K562 (cell line): ENCODE measurements around the gene TYRO3. TPM values are rescaled to one million over a fixed set of nuclear protein-coding genes. Genes with fewer than 3 reads are reported as not detected.

Experiments used
- ATF1 ChIP-seq, 2 experiments: fragments of 450-650 bp in 1 of 2; IDR thresholded peaks; 2 replicates each; pipeline ENCODE4 v1.6.1; 2016; ENCODE audit warnings: missing compliant biosample characterization in 1 of 2, missing genetic modification characterization in 1 of 2
- CBFB ChIP-seq: sonication (generic); formaldehyde crosslinking; IDR thresholded peaks from 2 replicates; pipeline ENCODE4 v1.4.0; 2020; ENCODE audit warnings: mild to moderate bottlenecking, missing genetic modification reagents
- CREM ChIP-seq: IDR thresholded peaks from 2 replicates; pipeline ENCODE4 v1.6.1; 2014; ENCODE audit warnings: antibody characterized with exemption, low read depth
- ESRRA ChIP-seq: fragments of 450-650 bp; IDR thresholded peaks from 2 replicates; pipeline ENCODE4 v1.6.1; 2014; ENCODE audit warnings: low read depth, mild to moderate bottlenecking, moderate library complexity, borderline replicate concordance
- ETV6 ChIP-seq, 3 experiments: fragments of 150-350 bp in 1 of 3; sonication (generic) in 1 of 3; formaldehyde crosslinking in 1 of 3; IDR thresholded peaks; 2 replicates each; pipeline versions ENCODE4 v1.6.1 to v1.8.0; 2014 to 2022; ENCODE audit warnings: borderline replicate concordance in 2 of 3, low read depth in 2 of 3, antibody characterized with exemption in 1 of 3, low read length in 1 of 3, mild to moderate bottlenecking in 1 of 3, missing genetic modification reagents in 1 of 3
- HDAC1 ChIP-seq, 2 experiments: fragments of 450-650 bp; IDR thresholded peaks; 2 replicates each; pipeline ENCODE4 v1.6.1; 2016 to 2017; ENCODE audit warnings: inconsistent platforms in 1 of 2, mild to moderate bottlenecking in 1 of 2, moderate library complexity in 1 of 2
- ID3 ChIP-seq, 2 experiments: fragments of 250-450 bp in 1 of 2; fragments of 450-650 bp in 1 of 2; sonication (Bioruptor Pico) in 1 of 2; IDR thresholded peaks; 2 replicates each; pipeline versions ENCODE4 v1.6.1 to v1.8.0; 2016 to 2021; ENCODE audit warnings: mild to moderate bottlenecking in 2 of 2, moderate library complexity in 2 of 2, missing compliant biosample characterization in 1 of 2, missing genetic modification characterization in 1 of 2
- JUND ChIP-seq, 2 experiments: IDR thresholded peaks; 2 replicates in 1 of 2; 3 replicates in 1 of 2; pipeline ENCODE4 v1.6.1; 2011; ENCODE audit warnings: borderline replicate concordance in 2 of 2, low read depth in 2 of 2, low read length in 2 of 2, improper control_type of control experiment in 1 of 2, missing biosample characterization in 1 of 2, missing genetic modification characterization in 1 of 2, missing genetic modification reagents in 1 of 2
- KDM4B ChIP-seq, 2 experiments: fragments of 450-650 bp in 1 of 2; sonication (generic) in 1 of 2; IDR thresholded peaks; 2 replicates each; pipeline ENCODE4 v1.6.1; 2016 to 2017; ENCODE audit warnings: borderline replicate concordance in 2 of 2, antibody characterized with exemption in 1 of 2, low read depth in 1 of 2, mild to moderate bottlenecking in 1 of 2
- MLLT1 ChIP-seq, 2 experiments: fragments of 450-650 bp; IDR thresholded peaks; 2 replicates each; pipeline ENCODE4 v1.6.1; 2016
- POLR2A ChIP-seq: fragments of 450-650 bp; conservative IDR thresholded peaks from 2 replicates; pipeline ENCODE4 v1.6.1; 2016
- SIN3A ChIP-seq, 2 experiments: fragments of 150-350 bp in 1 of 2; IDR thresholded peaks; 2 replicates each; pipeline ENCODE4 v1.6.1; 2011 to 2016; ENCODE audit warnings: borderline replicate concordance in 2 of 2, low read depth in 2 of 2, low read length in 2 of 2, mild to moderate bottlenecking in 2 of 2, moderate library complexity in 2 of 2; ENCODE audit not compliant: control insufficient read depth in 1 of 2
- ZBTB7A ChIP-seq: IDR thresholded peaks from 2 replicates; pipeline ENCODE4 v1.6.1; 2011; ENCODE audit warnings: low read depth, mild to moderate bottlenecking, low read length, moderate library complexity, borderline replicate concordance; ENCODE audit not compliant: control insufficient read depth
- ZNF324 ChIP-seq: fragments of 250-450 bp; sonication (Bioruptor Pico); IDR thresholded peaks from 2 replicates; pipeline ENCODE4 v1.4.0; 2020; ENCODE audit warnings: mild to moderate bottlenecking
- ZNF592 ChIP-seq: fragments of 450-650 bp; IDR thresholded peaks from 2 replicates; pipeline ENCODE4 v1.6.1; 2017; ENCODE audit warnings: antibody characterized with exemption, mild to moderate bottlenecking
- polyA plus RNA-seq, 8 experiments: library from polyadenylated mRNA; depleted of rRNA in 4 of 8; stranded (reverse) in 5 of 8; unstranded in 3 of 8; fragments of >200 nt; fragmentation: Nextera tagmentation in 2 of 8; fragmentation: Illumina TruSeq in 1 of 8; extraction: Ambion mirVana in 2 of 8; extraction: Trizol in 1 of 8; gene quantifications; 2 replicates each; pipeline versions ENCODE4 v1.2.1 to v1.2.3, GENCODE V29; 2011 to 2014; ENCODE audit warnings: inconsistent platforms in 1 of 8, missing spikeins in 1 of 8
- total RNA-seq, 7 experiments: library from RNA; depleted of rRNA in 6 of 7; stranded (reverse); fragments of >200 nt in 6 of 7; fragmentation: Illumina TruSeq in 2 of 7; extraction: Trizol in 2 of 7; gene quantifications; 2 replicates each; pipeline versions ENCODE4 v1.2.1 to v1.2.3, GENCODE V29; 2011 to 2021; ENCODE audit warnings: low replicate concordance in 1 of 7
- TF ChIP-seq, protein P1 (sequence below): fragments of 450-650 bp; IDR thresholded peaks from 2 replicates; pipeline ENCODE4 v1.6.1; 2016

TYRO3 gene
- total and polyA plus RNA-seq, 9 of the 15 experiments (the other 6 are each of a cell fraction or from before 2014, with no cell fraction given), result 2.6 to 39.6 (median 18.6) TPM

- TF ChIP-seq ESRRA, result peak; percentile 66; the same call in 1 of the 2 replicates
- TF ChIP-seq POLR2A, result peak; percentile 72
- TF ChIP-seq ETV6 (IDR thresholded peaks at IDR 0.05; ENCODE audit: borderline replicate concordance in 1 of 2, low read depth in 2 of 2, low read length in 1 of 2), result no peak
- TF ChIP-seq ETV6 (CRISPR knock-in tag; IDR thresholded peaks at IDR 0.05; ENCODE audit: borderline replicate concordance), result no peak
- TF ChIP-seq SIN3A (IDR thresholded peaks at IDR 0.05; ENCODE audit: borderline replicate concordance in 2 of 2, control insufficient read depth in 1 of 2, low read depth in 2 of 2, low read length in 2 of 2), result peak in 1 of 2 experiments; percentile 74; a peak in 3 of 4 replicates
- TF ChIP-seq, protein P1, sequence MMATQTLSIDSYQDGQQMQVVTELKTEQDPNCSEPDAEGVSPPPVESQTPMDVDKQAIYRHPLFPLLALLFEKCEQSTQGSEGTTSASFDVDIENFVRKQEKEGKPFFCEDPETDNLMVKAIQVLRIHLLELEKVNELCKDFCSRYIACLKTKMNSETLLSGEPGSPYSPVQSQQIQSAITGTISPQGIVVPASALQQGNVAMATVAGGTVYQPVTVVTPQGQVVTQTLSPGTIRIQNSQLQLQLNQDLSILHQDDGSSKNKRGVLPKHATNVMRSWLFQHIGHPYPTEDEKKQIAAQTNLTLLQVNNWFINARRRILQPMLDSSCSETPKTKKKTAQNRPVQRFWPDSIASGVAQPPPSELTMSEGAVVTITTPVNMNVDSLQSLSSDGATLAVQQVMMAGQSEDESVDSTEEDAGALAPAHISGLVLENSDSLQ, result peak; percentile 90
- no peak for TF ChIP-seq CREM
- TF ChIP-seq KDM4B (IDR thresholded peaks at IDR 0.05; ENCODE audit: borderline replicate concordance in 2 of 2, low read depth in 1 of 2), result no peak
- TF ChIP-seq CBFB (CRISPR knock-in tag), result peak; percentile 93
- TF ChIP-seq JUND (IDR thresholded peaks at IDR 0.05; ENCODE audit: borderline replicate concordance, low read depth, low read length), result peak; percentile 3; the same call in 1 of the 2 replicates
- TF ChIP-seq JUND (tag; IDR thresholded peaks at IDR 0.05; ENCODE audit: borderline replicate concordance, low read depth, low read length), result no peak; the same call in 2 of the 3 replicates
- TF ChIP-seq ZBTB7A, result peak; percentile 54; the same call in 1 of the 2 replicates
- no peak for TF ChIP-seq ATF1 (CRISPR knock-in tag; IDR thresholded peaks at IDR 0.05)
- peak; percentile 49; the same call in 1 of the 2 replicates for TF ChIP-seq ATF1 (tag; IDR thresholded peaks at IDR 0.05)
- peak in 1 of 2 experiments; percentile 83; a peak in 2 of 4 replicates for TF ChIP-seq HDAC1 (IDR thresholded peaks at IDR 0.05)
- TF ChIP-seq MLLT1 (IDR thresholded peaks at IDR 0.05), result peak in 1 of 2 experiments; percentile 75; a peak in 1 of 4 replicates
- no peak for TF ChIP-seq ID3 (CRISPR knock-in tag; IDR thresholded peaks at IDR 0.05)
- peak; percentile 56; the same call in 1 of the 2 replicates for TF ChIP-seq ID3 (tag; IDR thresholded peaks at IDR 0.05)
- TF ChIP-seq ZNF324, result no peak
- peak; percentile 69 for TF ChIP-seq ZNF592
Measured at GRCh38 chr15:41513506-41514227, 45.3 kb upstream of the TYRO3 start, which contains the start of gene LTK (continued).
